ENCODE measurements around the gene P2RY6. TPM values are rescaled to one million over a fixed set of nuclear protein-coding genes. Genes with fewer than 3 reads are reported as not detected.

P2RY6 gene
- total and polyA plus RNA-seq, 4 donors, result 0.50 to 1.4 (median 0.81) TPM

GRCh38 chr11:73330569-73331093, 58.5 kb downstream of the P2RY6 start:
- peaks cover 4% of the 10 kb centered on the region for H3K36me3 ChIP-seq (ENCODE audit: control insufficient read depth, insufficient read depth, low read length)
- H3K27ac ChIP-seq (ENCODE audit: low read depth, low read length), result peak overlapping the region; percentile 81
- H3K4me1 ChIP-seq (ENCODE audit: control insufficient read depth, insufficient read depth, low read length), result peaks cover 87% of the 10 kb centered on the region
- no peaks in the 10 kb centered on the region for H3K27me3 ChIP-seq (ENCODE audit: control insufficient read depth, insufficient read depth, low read length)
- H3K9me3 ChIP-seq (ENCODE audit: control insufficient read depth, insufficient read depth, low read length), result no peaks in the 10 kb centered on the region
- DNase-seq (ENCODE audit: low read depth in 4 of 6, low spot score in 6 of 6), result no peak
- H3K4me3 ChIP-seq (ENCODE audit: low read depth, low read length), result no peak overlapping the region
- WGBS (ENCODE audit: insufficient coverage), result 46% methylated on average over 3 of the region's 3 CpGs

GRCh38 chr11:73331138-73331916, 59.2 kb downstream of the P2RY6 start:
- Histone ChIP-seq H3K4me3 (ENCODE audit: low read depth, low read length) (no peak overlapping the region), H3K27ac (ENCODE audit: low read depth, low read length) (peak overlapping the region; percentile 89), H3K4me1 (ENCODE audit: control insufficient read depth, insufficient read depth, low read length) (peaks cover 81% of the 10 kb centered on the region), H3K27me3 (ENCODE audit: control insufficient read depth, insufficient read depth, low read length) (no peaks in the 10 kb centered on the region), H3K9me3 (ENCODE audit: control insufficient read depth, insufficient read depth, low read length) (no peaks in the 10 kb centered on the region), H3K36me3 (ENCODE audit: control insufficient read depth, insufficient read depth, low read length) (no peaks in the 10 kb centered on the region)
- WGBS (ENCODE audit: insufficient coverage), result 10% methylated on average over 2 of the region's 4 CpGs
- peak in 2 of 6 donors; percentile 62 to 76 for DNase-seq (ENCODE audit: low read depth in 4 of 6, low spot score in 6 of 6)

- no peaks in the 10 kb centered on the region for H3K36me3 ChIP-seq (ENCODE audit: control insufficient read depth, insufficient read depth, low read length)
- H3K4me1 ChIP-seq (ENCODE audit: control insufficient read depth, insufficient read depth, low read length), result peaks cover 68% of the 10 kb centered on the region
- 96% methylated on average over 10 of the region's 11 CpGs for WGBS (ENCODE audit: insufficient coverage)
- H3K27ac ChIP-seq (ENCODE audit: low read depth, low read length), result peak overlapping the region; percentile 89
- H3K9me3 ChIP-seq (ENCODE audit: control insufficient read depth, insufficient read depth, low read length), result no peaks in the 10 kb centered on the region
- H3K4me3 ChIP-seq (ENCODE audit: low read depth, low read length), result no peak overlapping the region
- H3K27me3 ChIP-seq (ENCODE audit: control insufficient read depth, insufficient read depth, low read length), result no peaks in the 10 kb centered on the region
- DNase-seq (ENCODE audit: low read depth in 4 of 6, low spot score in 6 of 6), result no peak
Observed at GRCh38 chr11:73333173-73333572, 61.0 kb downstream of the P2RY6 start.

- peak overlapping the region; percentile 89 for H3K27ac ChIP-seq (ENCODE audit: low read depth, low read length)
- WGBS (ENCODE audit: insufficient coverage), result 59% methylated on average over 3 of the region's 4 CpGs
- no peak for DNase-seq (ENCODE audit: low read depth in 4 of 6, low spot score in 6 of 6)
- no peaks in the 10 kb centered on the region for H3K27me3 ChIP-seq (ENCODE audit: control insufficient read depth, insufficient read depth, low read length)
- no peak overlapping the region for H3K4me3 ChIP-seq (ENCODE audit: low read depth, low read length)
- H3K9me3 ChIP-seq (ENCODE audit: control insufficient read depth, insufficient read depth, low read length), result no peaks in the 10 kb centered on the region
- no peaks in the 10 kb centered on the region for H3K36me3 ChIP-seq (ENCODE audit: control insufficient read depth, insufficient read depth, low read length)
- H3K4me1 ChIP-seq (ENCODE audit: control insufficient read depth, insufficient read depth, low read length), result peaks cover 67% of the 10 kb centered on the region
Observed at GRCh38 chr11:73333640-73334383, 61.7 kb downstream of the P2RY6 start.

- DNase-seq (ENCODE audit: low read depth in 4 of 6, low spot score in 6 of 6), result peak in 2 of 6 donors; percentile 51 to 71
- Histone ChIP-seq H3K9me3 (ENCODE audit: control insufficient read depth, insufficient read depth, low read length) (no peaks in the 10 kb centered on the region), H3K27me3 (ENCODE audit: control insufficient read depth, insufficient read depth, low read length) (no peaks in the 10 kb centered on the region), H3K36me3 (ENCODE audit: control insufficient read depth, insufficient read depth, low read length) (no peaks in the 10 kb centered on the region), H3K27ac (ENCODE audit: low read depth, low read length) (peak overlapping the region; percentile 89), H3K4me3 (ENCODE audit: low read depth, low read length) (no peak overlapping the region), H3K4me1 (ENCODE audit: control insufficient read depth, insufficient read depth, low read length) (peaks cover 64% of the 10 kb centered on the region)
- whole genome bisulfite sequencing (ENCODE audit: insufficient coverage), result 37% methylated on average over 5 of the region's 6 CpGs
Observed at GRCh38 chr11:73334384-73335203, 62.5 kb downstream of the P2RY6 start.

- WGBS (ENCODE audit: insufficient coverage), result 0% methylated on average over 1 of the region's 4 CpGs
- Histone ChIP-seq H3K4me1 (ENCODE audit: control insufficient read depth, insufficient read depth, low read length) (peaks cover 68% of the 10 kb centered on the region), H3K9me3 (ENCODE audit: control insufficient read depth, insufficient read depth, low read length) (no peaks in the 10 kb centered on the region), H3K27me3 (ENCODE audit: control insufficient read depth, insufficient read depth, low read length) (no peaks in the 10 kb centered on the region), H3K4me3 (ENCODE audit: low read depth, low read length) (no peak overlapping the region), H3K36me3 (ENCODE audit: control insufficient read depth, insufficient read depth, low read length) (no peaks in the 10 kb centered on the region), H3K27ac (ENCODE audit: low read depth, low read length) (peak overlapping the region; percentile 89)
- peak in 5 of 6 donors; percentile 79 to 96 (median 79) for DNase-seq (ENCODE audit: low read depth in 4 of 6, low spot score in 6 of 6)
Observed at GRCh38 chr11:73335204-73335923, 63.2 kb downstream of the P2RY6 start.

GRCh38 chr11:73337846-73338245, 65.7 kb downstream of the P2RY6 start:
- no peak overlapping the region for H3K4me3 ChIP-seq (ENCODE audit: low read depth, low read length)
- H3K4me1 ChIP-seq (ENCODE audit: control insufficient read depth, insufficient read depth, low read length), result peaks cover 56% of the 10 kb centered on the region
- 90% methylated on average over 2 of the region's 2 CpGs for WGBS (ENCODE audit: insufficient coverage)
- no peaks in the 10 kb centered on the region for H3K9me3 ChIP-seq (ENCODE audit: control insufficient read depth, insufficient read depth, low read length)
- H3K36me3 ChIP-seq (ENCODE audit: control insufficient read depth, insufficient read depth, low read length), result peaks cover 3% of the 10 kb centered on the region
- H3K27me3 ChIP-seq (ENCODE audit: control insufficient read depth, insufficient read depth, low read length), result no peaks in the 10 kb centered on the region
- no peak overlapping the region for H3K27ac ChIP-seq (ENCODE audit: low read depth, low read length)
- no peak for DNase-seq (ENCODE audit: low read depth in 4 of 6, low spot score in 6 of 6)

- no peak overlapping the region for H3K27ac ChIP-seq (ENCODE audit: low read depth, low read length)
- DNase-seq (ENCODE audit: low read depth in 4 of 6, low spot score in 6 of 6), result no peak
- H3K4me1 ChIP-seq (ENCODE audit: control insufficient read depth, insufficient read depth, low read length), result peaks cover 55% of the 10 kb centered on the region
- no peak overlapping the region for H3K4me3 ChIP-seq (ENCODE audit: low read depth, low read length)
- H3K27me3 ChIP-seq (ENCODE audit: control insufficient read depth, insufficient read depth, low read length), result no peaks in the 10 kb centered on the region
- peaks cover 5% of the 10 kb centered on the region for H3K36me3 ChIP-seq (ENCODE audit: control insufficient read depth, insufficient read depth, low read length)
- WGBS (ENCODE audit: insufficient coverage), result 86% methylated on average over 4 of the region's 4 CpGs
- H3K9me3 ChIP-seq (ENCODE audit: control insufficient read depth, insufficient read depth, low read length), result no peaks in the 10 kb centered on the region
Observed at GRCh38 chr11:73338279-73338678, 66.1 kb downstream of the P2RY6 start.

GRCh38 chr11:73340164-73340563, 68.0 kb downstream of the P2RY6 start:
- no peak for DNase-seq (ENCODE audit: low read depth in 4 of 6, low spot score in 6 of 6)
- Histone ChIP-seq H3K4me3 (ENCODE audit: low read depth, low read length) (no peak overlapping the region), H3K4me1 (ENCODE audit: control insufficient read depth, insufficient read depth, low read length) (peaks cover 55% of the 10 kb centered on the region), H3K27ac (ENCODE audit: low read depth, low read length) (no peak overlapping the region), H3K9me3 (ENCODE audit: control insufficient read depth, insufficient read depth, low read length) (no peaks in the 10 kb centered on the region), H3K36me3 (ENCODE audit: control insufficient read depth, insufficient read depth, low read length) (peaks cover 13% of the 10 kb centered on the region), H3K27me3 (ENCODE audit: control insufficient read depth, insufficient read depth, low read length) (no peaks in the 10 kb centered on the region)
- WGBS (ENCODE audit: insufficient coverage), result 43% methylated on average over 3 of the region's 3 CpGs
